Retina (tissue), 1 donor: ENCODE data around the gene KIAA1586.
A peak's percentile ranks its signal among the peaks of the same experiment; 100 is the strongest.
"Not testable (repeated sequence)": the region's sequence is repeated elsewhere in the genome, so short reads cannot be mapped to it uniquely, and the experiment has no call there.

Source experiments
- DNase-seq: peaks from one replicate; pipeline ENCODE4 v3.0.0-alpha.2; 2016

KIAA1586 gene

GRCh38 chr6:57046332-57047256 lies at the start of gene KIAA1586:
Gene KIAA1586 (plus strand): TSS chr6:57046693. CDS start chr6:57046756, 63 bp downstream.
- DNase-seq = peak; percentile 95

GRCh38 chr6:56999049-56999448 lies 47.4 kb upstream of the KIAA1586 start:
- DNase-seq = no peak

GRCh38 chr6:56999748-57000147 lies 46.7 kb upstream of the KIAA1586 start:
- not testable (repeated sequence) for DNase-seq

- DNase-seq = no peak
Observed at GRCh38 chr6:57002197-57002596, 44.3 kb upstream of the KIAA1586 start.

GRCh38 chr6:57004292-57004691 lies 42.2 kb upstream of the KIAA1586 start:
- no peak for DNase-seq

- DNase-seq = no peak
Observed at GRCh38 chr6:57006101-57006500, 40.4 kb upstream of the KIAA1586 start.

GRCh38 chr6:57008069-57008468 lies 38.4 kb upstream of the KIAA1586 start:
- DNase-seq = not testable (repeated sequence)

GRCh38 chr6:57013521-57013926 lies 33.0 kb upstream of the KIAA1586 start:
- no peak for DNase-seq

GRCh38 chr6:57017069-57017468 lies 29.4 kb upstream of the KIAA1586 start:
- no peak for DNase-seq

GRCh38 chr6:57017841-57018240 lies 28.7 kb upstream of the KIAA1586 start:
- no peak for DNase-seq

GRCh38 chr6:57019434-57019833 lies 27.1 kb upstream of the KIAA1586 start:
- DNase-seq = no peak

GRCh38 chr6:57021086-57021720 lies 25.3 kb upstream of the KIAA1586 start:
- DNase-seq = peak; percentile 31

GRCh38 chr6:57024321-57024720 lies 22.2 kb upstream of the KIAA1586 start:
- DNase-seq = no peak

GRCh38 chr6:57024775-57025174 lies 21.7 kb upstream of the KIAA1586 start:
- no peak for DNase-seq

- DNase-seq = no peak
Observed at GRCh38 chr6:57026001-57026400, 20.5 kb upstream of the KIAA1586 start.

GRCh38 chr6:57027301-57027700 lies 19.2 kb upstream of the KIAA1586 start:
- DNase-seq = no peak

- DNase-seq = no peak
Observed at GRCh38 chr6:57029213-57029612, 17.3 kb upstream of the KIAA1586 start.

- DNase-seq = no peak
Observed at GRCh38 chr6:57033228-57033627, 13.3 kb upstream of the KIAA1586 start.

GRCh38 chr6:57035549-57035948 lies 10.9 kb upstream of the KIAA1586 start:
- DNase-seq = no peak

- no peak for DNase-seq
Observed at GRCh38 chr6:57038906-57039305, 7.6 kb upstream of the KIAA1586 start.

- DNase-seq = no peak
Observed at GRCh38 chr6:57040011-57040410, 6.5 kb upstream of the KIAA1586 start.

GRCh38 chr6:57044061-57044460 lies 2.4 kb upstream of the KIAA1586 start:
- not testable (repeated sequence) for DNase-seq

GRCh38 chr6:57044568-57044967 lies 1.9 kb upstream of the KIAA1586 start:
- no peak for DNase-seq

- DNase-seq = not testable (repeated sequence)
Observed at GRCh38 chr6:57047257-57047585, 728 bp downstream of the KIAA1586 start.
